ENCODE results near the gene IGF1.

GRCh38 chr12:102514696-102515095, 34.3 kb upstream of the IGF1 start:
- TF ChIP-seq POLR2A (IDR thresholded peaks at IDR 0.05) (no peak), CTCF (IDR thresholded peaks at IDR 0.05) (no peak)

All from testis (tissue), 2 donors.